GM10266 (cell line): Measurements from ENCODE around the gene NT5C3A.

Experiments used
- DNase-seq: peaks from one replicate; pipeline ENCODE4 v3.0.0; 2012; ENCODE audit errors: extremely low spot score
- CTCF ChIP-seq: IDR thresholded peaks from 2 replicates; pipeline ENCODE4 v1.5.1; 2012; ENCODE audit warnings: mild to moderate bottlenecking, low read depth; ENCODE audit not compliant: control insufficient read depth, insufficient read depth; ENCODE audit errors: missing control alignments

Gene NT5C3A

DNA sequence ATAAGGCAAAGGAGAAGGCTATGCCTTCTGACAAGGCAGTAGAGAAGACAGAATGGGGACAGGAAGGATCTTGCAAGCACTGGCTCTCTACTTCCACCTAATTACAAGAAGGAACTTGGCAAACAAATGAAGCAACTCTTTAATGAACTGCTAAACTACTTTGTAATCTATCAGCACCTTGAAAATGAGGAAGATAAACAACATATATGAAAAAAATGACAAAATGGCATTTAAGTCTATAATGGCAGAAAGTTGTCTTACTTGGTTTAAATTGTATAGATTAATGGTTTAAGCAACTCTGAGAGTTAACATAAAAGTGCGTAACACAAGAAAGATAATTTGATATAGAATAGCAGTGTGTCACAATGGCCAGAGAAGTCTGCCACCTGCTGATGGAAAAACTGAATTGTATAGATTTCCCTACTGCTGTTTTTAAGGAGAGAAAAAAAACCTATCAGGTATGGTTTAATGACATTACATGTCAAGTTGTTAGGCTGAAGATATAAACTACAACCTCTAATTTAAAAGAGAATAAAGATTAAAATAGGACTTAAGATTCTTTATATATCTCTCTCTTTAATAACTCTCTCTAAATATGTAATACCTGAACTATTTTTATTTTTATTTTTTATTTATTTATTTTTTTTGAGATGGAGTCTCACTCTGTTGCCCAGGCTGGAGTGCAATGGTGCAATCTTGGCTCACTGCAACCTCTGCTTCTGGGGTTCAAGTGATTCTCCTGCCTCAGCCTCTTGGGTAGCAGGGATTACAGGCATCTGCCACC is 11.8 kb downstream of the NT5C3A start:
- peak; percentile 32 for DNase-seq
- TF ChIP-seq CTCF, result peak; percentile 57

- TF ChIP-seq CTCF, result no peak
- no peak for DNase-seq
Observed at GRCh38 chr7:33048704-33049103, 13.9 kb downstream of the NT5C3A start.

DNA sequence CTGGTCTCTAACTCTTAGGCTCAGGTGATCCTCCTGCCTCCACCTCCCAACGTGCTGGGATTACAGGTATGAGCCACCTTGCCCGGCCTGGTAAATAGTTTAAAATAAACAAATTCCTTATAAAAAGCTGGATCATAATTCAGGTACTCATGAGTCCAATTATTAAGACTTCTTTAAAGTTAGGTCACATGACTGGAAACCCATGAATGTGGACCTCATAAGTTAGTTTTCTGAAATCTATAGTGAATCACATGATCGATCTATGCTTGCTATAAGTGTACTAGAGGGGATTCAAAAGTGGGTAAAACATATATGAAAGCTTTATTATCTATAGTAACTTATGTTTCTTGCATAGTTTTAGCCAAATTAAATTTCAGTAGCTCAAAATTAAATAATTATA is 14.3 kb downstream of the NT5C3A start:
- TF ChIP-seq CTCF, result no peak
- no peak for DNase-seq

DNA sequence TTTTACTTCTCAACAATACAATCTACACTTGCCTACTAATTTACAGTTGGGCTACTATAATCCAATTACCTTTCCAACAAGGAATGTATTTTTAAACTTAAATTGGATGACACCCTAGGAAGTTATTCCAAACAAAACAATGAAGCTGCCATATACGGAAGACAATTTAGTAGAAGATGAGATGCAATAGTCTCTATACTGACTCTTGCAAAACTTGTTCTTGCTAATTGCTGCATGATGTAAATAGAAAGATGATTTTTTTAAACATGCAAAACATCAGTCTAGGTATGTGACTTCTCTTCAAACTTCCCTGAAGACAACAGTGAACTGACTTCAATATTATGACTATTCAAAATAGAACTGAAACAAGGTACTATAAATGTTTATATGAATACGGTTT is 17.6 kb downstream of the NT5C3A start:
- TF ChIP-seq CTCF, result no peak
- DNase-seq, result no peak

DNA sequence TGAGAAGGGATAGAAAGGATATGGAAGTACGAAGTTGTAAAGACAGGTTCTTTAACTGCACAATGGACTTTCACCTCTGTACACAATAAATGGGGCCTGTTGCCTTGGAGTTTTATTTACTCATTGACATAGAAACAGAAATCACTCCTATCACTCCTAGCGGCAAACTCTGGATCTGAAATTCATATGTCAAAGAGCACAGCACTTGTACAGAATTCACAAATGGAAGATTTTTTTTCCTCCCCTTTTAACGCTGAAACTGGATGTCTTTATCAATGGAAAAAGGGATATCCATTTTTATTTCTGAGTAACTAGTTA is 18.2 kb downstream of the NT5C3A start:
- TF ChIP-seq CTCF, result no peak

DNA sequence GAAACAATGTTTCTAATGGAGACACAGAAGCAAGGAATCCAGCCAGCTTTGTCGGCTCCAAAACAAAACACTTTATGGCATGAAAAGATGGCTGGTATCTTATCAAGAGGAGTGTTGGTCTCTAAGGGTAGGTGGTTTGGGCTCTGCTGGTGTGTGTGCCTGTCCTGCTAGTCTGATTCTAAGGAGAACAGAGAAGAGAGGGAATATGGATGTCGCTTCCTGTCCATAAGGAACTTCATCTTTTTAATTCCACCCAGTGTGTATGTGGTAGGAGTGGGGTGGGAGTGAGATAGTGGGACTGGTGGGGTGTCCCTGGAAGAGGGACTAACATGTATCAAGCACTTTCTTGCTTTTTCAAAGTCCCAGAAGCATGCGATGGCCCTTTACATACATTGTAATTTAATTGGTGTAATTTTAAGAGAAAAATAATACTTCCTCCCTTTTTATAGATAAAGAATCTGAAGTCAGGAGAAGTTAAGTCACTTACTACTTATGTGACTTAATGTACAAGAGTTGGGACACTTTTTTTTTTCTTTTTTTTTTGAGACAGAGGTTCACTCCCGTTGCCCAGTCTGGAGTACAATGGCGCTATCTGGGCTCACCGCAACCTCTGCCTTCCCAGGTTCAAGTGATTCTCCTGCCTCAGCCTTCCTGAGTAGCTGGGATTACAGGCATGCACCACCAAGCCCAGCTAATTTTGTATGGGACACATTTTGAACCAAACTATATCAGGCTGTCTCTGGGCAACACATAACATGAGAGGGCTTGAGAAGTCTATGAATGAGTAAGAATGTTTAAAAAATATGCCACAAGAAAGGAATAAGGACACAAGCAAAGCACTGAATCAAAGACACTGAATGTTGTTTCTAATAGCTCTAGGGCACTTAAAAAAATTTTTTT is 18.8 kb downstream of the NT5C3A start:
- DNase-seq, result no peak
- TF ChIP-seq CTCF, result no peak

More for the DNA sequence above, 18.2 kb downstream of the NT5C3A start:
- no peak for DNase-seq
